GM06990 (cell line): Measurements from ENCODE around the gene CSNK1D.

Source experiments
- DNase-seq: peaks from one replicate; pipeline ENCODE4 v3.0.0-alpha.2; 2011; ENCODE audit not compliant: insufficient read length; ENCODE audit errors: extremely low read depth
- H3K27me3 ChIP-seq: replicated peaks from 2 replicates; pipeline ENCODE4 v1.6.0; 2011; ENCODE audit warnings: low read length; ENCODE audit not compliant: control insufficient read depth, insufficient read depth
- H3K36me3 ChIP-seq: 2 replicates; pipeline ENCODE4 v1.5.1; 2011; ENCODE audit warnings: low read length; ENCODE audit not compliant: control insufficient read depth, insufficient read depth
- H3K4me3 ChIP-seq: replicated peaks from 2 replicates; pipeline ENCODE4 v1.5.1; 2011; ENCODE audit warnings: low read depth, mild to moderate bottlenecking, control low read depth, low read length
- CTCF ChIP-seq: IDR thresholded peaks from 2 replicates; pipeline ENCODE4 v1.5.1; 2011; ENCODE audit warnings: low read length, control low read depth, mild to moderate bottlenecking, inconsistent platforms; ENCODE audit not compliant: insufficient read depth, poor library complexity, severe bottlenecking

Gene CSNK1D

GRCh38 chr17:82297714-82298537 is 24.4 kb upstream of the CSNK1D start:
- TF ChIP-seq CTCF, result no peak
- no peaks in the 10 kb centered on the region for H3K27me3 ChIP-seq
- peak overlapping the region; percentile 73 for H3K4me3 ChIP-seq
- H3K36me3 ChIP-seq, result no peaks in the 10 kb centered on the region
- peak; percentile 86 for DNase-seq

GRCh38 chr17:82297280-82297713 is 23.8 kb upstream of the CSNK1D start:
- TF ChIP-seq CTCF, result no peak
- Histone ChIP-seq H3K27me3 (no peaks in the 10 kb centered on the region), H3K36me3 (no peaks in the 10 kb centered on the region), H3K4me3 (peak overlapping the region; percentile 73)
- peak; percentile 88 for DNase-seq

- DNase-seq, result no peak
- Histone ChIP-seq H3K27me3 (no peaks in the 10 kb centered on the region), H3K36me3 (no peaks in the 10 kb centered on the region), H3K4me3 (peak overlapping the region; percentile 73)
- TF ChIP-seq CTCF, result no peak
These were observed 23.2 kb upstream of the CSNK1D start for GRCh38 chr17:82296511-82297279.

- no peak for TF ChIP-seq CTCF
- Histone ChIP-seq H3K27me3 (no peaks in the 10 kb centered on the region), H3K36me3 (no peaks in the 10 kb centered on the region), H3K4me3 (no peak overlapping the region)
- no peak for DNase-seq
These were observed 21.9 kb upstream of the CSNK1D start for GRCh38 chr17:82295472-82295814.

- DNase-seq, result no peak
- H3K4me3 ChIP-seq, result no peak overlapping the region
- no peaks in the 10 kb centered on the region for H3K36me3 ChIP-seq
- H3K27me3 ChIP-seq, result no peaks in the 10 kb centered on the region
- no peak for TF ChIP-seq CTCF
These were observed 20.7 kb upstream of the CSNK1D start for GRCh38 chr17:82294064-82294773.
